Activated T-cell treated with anti-CD3 and anti-CD28 coated beads, Interleukin-2, amount 50 U/mL, for 72 hours (primary cell): ENCODE results near the gene PIR. TPM values are rescaled to one million over a fixed set of nuclear protein-coding genes. Genes with fewer than 3 reads are reported as not detected.

Source experiments
- ATAC-seq, 2 donors: fragments of 150-1000 bp; cut with Tn5 transposase; replicated peaks in 1 of 2; 2 replicates each; pipeline ENCODE4 v1.10.0; 2021; ENCODE audit warnings: moderate library complexity in 2 of 2, mild to moderate bottlenecking in 1 of 2
- DNase-seq, 2 donors: peaks; one replicate each; pipeline ENCODE4 v3.0.0; 2021 to 2022; ENCODE audit warnings: mixed read lengths in 1 of 2
- H3K27ac Mint-ChIP-seq: one replicate; pipeline ENCODE4 v1.8.0; 2022; ENCODE audit warnings: mild to moderate bottlenecking, moderate library complexity, mixed read lengths
- H3K27me3 Mint-ChIP-seq: one replicate; pipeline ENCODE4 v1.8.0; 2022; ENCODE audit warnings: low read depth, mixed read lengths
- H3K36me3 Mint-ChIP-seq, 2 donors: one replicate each; pipeline ENCODE4 v1.8.0; 2022; ENCODE audit warnings: mixed read lengths in 2 of 2, mild to moderate bottlenecking in 1 of 2; ENCODE audit not compliant: insufficient read depth in 2 of 2
- H3K4me1 Mint-ChIP-seq: one replicate; pipeline ENCODE4 v1.8.0; 2022; ENCODE audit warnings: low read depth, mixed read lengths
- H3K4me3 Mint-ChIP-seq, 2 donors: one replicate each; pipeline ENCODE4 v1.8.0; 2022; ENCODE audit warnings: mild to moderate bottlenecking in 2 of 2, mixed read lengths in 2 of 2, moderate library complexity in 2 of 2
- H3K9me3 Mint-ChIP-seq, 2 donors: one replicate each; pipeline ENCODE4 v1.8.0; 2022; ENCODE audit warnings: mixed read lengths in 2 of 2
- total RNA-seq, 2 donors: library from RNA; stranded (reverse); gene quantifications; one replicate each; pipeline ENCODE4 v1.2.3, GENCODE V29; 2022

PIR gene
- total RNA-seq, result under 1 TPM; 0.46 to 0.86 TPM

DNA sequence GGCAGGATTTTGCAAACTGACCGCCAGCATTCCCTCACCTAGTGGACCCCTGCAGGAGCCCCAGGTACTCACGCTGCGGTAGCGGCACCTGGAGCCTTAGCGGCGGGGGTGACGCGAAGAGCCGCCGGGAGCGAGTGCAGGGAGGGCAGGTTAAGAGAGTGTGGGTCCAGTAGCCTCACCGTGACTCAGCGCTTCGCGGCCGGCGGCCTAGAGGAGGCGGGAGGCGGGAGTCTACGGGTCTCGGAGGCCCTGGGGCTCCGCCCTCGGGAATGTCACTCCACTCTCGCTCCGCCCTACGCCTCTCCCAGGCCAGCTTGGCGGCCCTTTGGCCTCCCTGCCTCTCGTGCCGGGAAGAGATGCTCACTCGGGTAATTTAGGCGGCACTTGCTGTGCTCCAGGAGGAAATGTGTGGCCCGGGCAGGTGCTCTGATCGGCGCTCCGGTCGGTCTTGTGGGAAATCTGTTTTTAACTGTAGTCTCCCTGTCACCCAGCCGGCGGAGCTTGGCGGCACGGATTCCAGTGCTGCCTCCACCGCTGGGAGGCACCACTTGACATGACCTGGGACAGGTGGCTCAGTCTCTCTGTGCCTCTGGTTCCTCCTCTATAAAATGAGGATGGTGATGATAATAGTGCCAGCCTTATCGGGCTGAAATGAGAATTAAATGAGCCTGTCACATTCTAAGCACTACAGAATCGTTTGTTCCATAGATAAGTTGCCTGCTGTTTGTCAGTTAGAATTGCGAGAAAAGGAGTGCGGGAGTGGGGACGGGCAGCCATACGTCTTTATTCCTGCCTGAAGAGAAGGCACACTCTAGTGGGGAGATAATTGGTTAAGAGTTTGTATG, at the start of gene PIR:
TSS of gene PIR (minus strand) at position 216 of the 845 bp plus-strand sequence. CDS start 2,076 bp downstream, outside the sequence.
- Mint-ChIP-seq H3K27me3 (peaks cover 64% of the 10 kb centered on the region), H3K4me1 (peaks cover 19% of the 10 kb centered on the region), H3K9me3 (no peaks in the 10 kb centered on the region), H3K36me3 (no peaks in the 10 kb centered on the region), H3K4me3 (peak within 1 kb of the TSS; percentile 83 to 87), H3K27ac (peak within 1 kb of the TSS; percentile 75)
- peak; percentile 94 to 97 for ATAC-seq
- peak; percentile 50 to 70 for DNase-seq

- DNase-seq (no peak), ATAC-seq (no peak)
- H3K9me3 Mint-ChIP-seq, result no peaks in the 10 kb centered on the region
- no peaks in the 10 kb centered on the region for H3K36me3 Mint-ChIP-seq
- peaks cover 23% of the 10 kb centered on the region for H3K27me3 Mint-ChIP-seq
- H3K4me1 Mint-ChIP-seq, result no peaks in the 10 kb centered on the region
- H3K27ac Mint-ChIP-seq, result no peak overlapping the region
- no peak overlapping the region for H3K4me3 Mint-ChIP-seq
Measured at GRCh38 chrX:15530318-15530717, 37.2 kb upstream of the PIR start.

GRCh38 chrX:15529165-15529564, 36.0 kb upstream of the PIR start:
- ATAC-seq, result no peak
- Mint-ChIP-seq H3K27me3 (peaks cover 27% of the 10 kb centered on the region), H3K27ac (no peak overlapping the region), H3K9me3 (no peaks in the 10 kb centered on the region), H3K36me3 (no peaks in the 10 kb centered on the region), H3K4me3 (no peak overlapping the region), H3K4me1 (no peaks in the 10 kb centered on the region)
- no peak for DNase-seq

GRCh38 chrX:15525664-15526416, 32.7 kb upstream of the PIR start:
- no peaks in the 10 kb centered on the region for H3K36me3 Mint-ChIP-seq
- H3K9me3 Mint-ChIP-seq, result no peaks in the 10 kb centered on the region
- H3K4me3 Mint-ChIP-seq, result no peak overlapping the region
- no peak overlapping the region for H3K27ac Mint-ChIP-seq
- peaks cover 40% of the 10 kb centered on the region for H3K27me3 Mint-ChIP-seq
- ATAC-seq, result no peak
- no peak for DNase-seq
- H3K4me1 Mint-ChIP-seq, result no peaks in the 10 kb centered on the region

GRCh38 chrX:15524417-15524816, 31.3 kb upstream of the PIR start:
- peaks cover 0 to 2% of the 10 kb centered on the region in 2 donors for H3K9me3 Mint-ChIP-seq
- H3K27ac Mint-ChIP-seq, result no peak overlapping the region
- H3K27me3 Mint-ChIP-seq, result peaks cover 43% of the 10 kb centered on the region
- no peak for ATAC-seq
- no peaks in the 10 kb centered on the region for H3K4me1 Mint-ChIP-seq
- no peak overlapping the region for H3K4me3 Mint-ChIP-seq
- H3K36me3 Mint-ChIP-seq, result no peaks in the 10 kb centered on the region
- no peak for DNase-seq

GRCh38 chrX:15523088-15523487, 30.0 kb upstream of the PIR start:
- peaks cover 56% of the 10 kb centered on the region for H3K27me3 Mint-ChIP-seq
- DNase-seq, result no peak
- peaks cover 1 to 4% of the 10 kb centered on the region in 2 donors for H3K9me3 Mint-ChIP-seq
- no peak for ATAC-seq
- H3K27ac Mint-ChIP-seq, result no peak overlapping the region
- no peaks in the 10 kb centered on the region for H3K4me1 Mint-ChIP-seq
- H3K36me3 Mint-ChIP-seq, result no peaks in the 10 kb centered on the region
- no peak overlapping the region for H3K4me3 Mint-ChIP-seq

DNA sequence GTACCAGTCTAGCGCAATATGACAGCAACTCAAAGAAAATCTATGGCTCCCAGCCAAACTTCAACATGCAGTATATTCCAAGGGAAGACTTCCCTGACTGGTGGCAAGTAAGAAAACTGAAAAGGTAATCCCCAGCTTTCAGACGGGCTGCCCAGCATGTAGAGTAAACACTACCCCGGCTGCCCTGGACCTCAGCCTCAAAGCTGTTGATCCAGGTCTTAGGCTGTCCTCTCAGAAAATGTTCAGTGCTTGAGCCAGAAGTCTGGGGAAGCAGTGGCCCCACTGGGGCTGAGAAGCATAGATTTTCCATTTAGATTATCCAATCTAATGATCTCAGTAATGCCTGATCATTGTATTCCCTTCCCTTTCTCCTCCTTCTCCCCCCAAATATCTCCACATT, 29.3 kb upstream of the PIR start:
- Mint-ChIP-seq H3K27me3 (peaks cover 59% of the 10 kb centered on the region), H3K36me3 (no peaks in the 10 kb centered on the region), H3K27ac (no peak overlapping the region), H3K4me3 (no peak overlapping the region), H3K4me1 (no peaks in the 10 kb centered on the region), H3K9me3 (peaks cover 1 to 4% of the 10 kb centered on the region in 2 donors)
- ATAC-seq (no peak), DNase-seq (no peak)

DNA sequence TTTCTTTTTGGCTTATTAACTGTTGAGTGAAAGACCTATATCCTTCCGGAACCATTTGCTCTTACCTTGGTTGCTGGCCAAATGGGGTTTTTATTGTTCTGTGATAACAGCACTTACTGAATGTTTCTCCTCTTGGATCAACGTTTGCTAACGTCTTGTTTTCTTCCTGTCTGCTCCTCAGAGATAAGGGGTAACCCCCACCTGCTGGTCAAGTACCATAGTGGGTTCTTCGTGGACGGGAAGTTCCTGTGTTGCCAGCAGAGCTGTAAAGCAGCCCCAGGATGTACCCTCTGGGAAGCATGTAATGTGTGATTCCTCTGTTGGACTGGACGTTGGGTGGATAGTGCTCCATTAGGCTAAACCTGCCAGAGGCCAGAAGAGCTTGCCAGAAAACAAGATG, 22.8 kb upstream of the PIR start:
- ATAC-seq (no peak), DNase-seq (no peak)
- H3K9me3 Mint-ChIP-seq, result peaks cover 1 to 4% of the 10 kb centered on the region in 2 donors
- H3K4me3 Mint-ChIP-seq, result no peak overlapping the region
- no peaks in the 10 kb centered on the region for H3K4me1 Mint-ChIP-seq
- H3K36me3 Mint-ChIP-seq, result no peaks in the 10 kb centered on the region
- H3K27ac Mint-ChIP-seq, result no peak overlapping the region
- peaks cover 45% of the 10 kb centered on the region for H3K27me3 Mint-ChIP-seq

- no peak for ATAC-seq
- no peak overlapping the region for H3K27ac Mint-ChIP-seq
- H3K27me3 Mint-ChIP-seq, result peaks cover 36% of the 10 kb centered on the region
- H3K36me3 Mint-ChIP-seq, result no peaks in the 10 kb centered on the region
- H3K4me1 Mint-ChIP-seq, result no peaks in the 10 kb centered on the region
- no peak for DNase-seq
- peaks cover under 1 to 1% of the 10 kb centered on the region in 2 donors for H3K9me3 Mint-ChIP-seq
- H3K4me3 Mint-ChIP-seq, result no peak overlapping the region
Measured at GRCh38 chrX:15514279-15514678, 21.1 kb upstream of the PIR start.

- H3K4me1 Mint-ChIP-seq, result no peaks in the 10 kb centered on the region
- ATAC-seq, result no peak
- no peaks in the 10 kb centered on the region for H3K9me3 Mint-ChIP-seq
- no peak overlapping the region for H3K4me3 Mint-ChIP-seq
- DNase-seq, result no peak
- H3K27me3 Mint-ChIP-seq, result peaks cover 30% of the 10 kb centered on the region
- H3K36me3 Mint-ChIP-seq, result no peaks in the 10 kb centered on the region
- H3K27ac Mint-ChIP-seq, result no peak overlapping the region
Measured at GRCh38 chrX:15512401-15512965, 19.4 kb upstream of the PIR start.

DNA sequence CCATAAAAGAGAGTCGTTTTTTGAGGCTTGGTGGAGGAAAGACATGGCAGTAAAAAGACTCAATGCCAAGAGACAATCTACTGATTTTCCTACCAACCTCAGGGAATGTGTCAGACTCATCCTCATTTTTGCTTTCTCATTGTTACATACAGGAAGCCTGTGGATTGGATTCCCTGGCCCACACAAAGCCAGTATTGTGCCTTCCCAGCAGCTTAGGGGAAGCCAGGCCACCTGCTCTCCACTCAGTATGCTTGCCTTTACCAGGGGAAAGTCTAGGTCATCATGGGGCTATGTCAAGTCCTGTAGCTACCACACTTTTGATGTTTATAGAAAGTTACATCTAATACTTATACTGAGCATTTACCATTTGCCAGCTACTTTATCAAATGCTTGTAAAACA, 18.4 kb upstream of the PIR start:
- H3K36me3 Mint-ChIP-seq, result no peaks in the 10 kb centered on the region
- no peaks in the 10 kb centered on the region for H3K4me1 Mint-ChIP-seq
- H3K9me3 Mint-ChIP-seq, result no peaks in the 10 kb centered on the region
- ATAC-seq (no peak), DNase-seq (no peak)
- no peak overlapping the region for H3K27ac Mint-ChIP-seq
- H3K4me3 Mint-ChIP-seq, result no peak overlapping the region
- peaks cover 35% of the 10 kb centered on the region for H3K27me3 Mint-ChIP-seq

- ATAC-seq, result no peak
- no peaks in the 10 kb centered on the region for H3K9me3 Mint-ChIP-seq
Measured at GRCh38 chrX:15509845-15510244, 16.7 kb upstream of the PIR start.

DNA sequence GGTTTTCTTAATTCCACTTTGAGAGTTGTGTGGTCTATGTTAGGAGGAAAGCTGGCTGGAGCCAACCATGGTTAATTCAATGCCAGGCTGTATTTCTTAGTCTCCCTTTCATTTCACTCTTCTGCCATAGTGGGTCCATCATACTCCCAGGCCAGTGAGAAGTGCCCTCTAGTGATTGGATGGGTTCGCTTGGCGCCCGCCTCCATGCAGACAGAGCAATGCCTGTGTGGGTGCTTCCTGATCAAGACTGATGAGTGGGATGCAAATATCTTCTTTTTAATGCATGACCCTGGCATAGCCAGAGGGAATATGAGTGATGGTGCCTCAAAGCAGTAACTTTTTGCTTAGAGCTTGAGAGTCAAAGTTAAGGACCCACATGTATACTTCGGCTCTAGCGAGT, 13.9 kb upstream of the PIR start:
- Mint-ChIP-seq H3K4me3 (no peak overlapping the region), H3K27me3 (peaks cover 58% of the 10 kb centered on the region), H3K4me1 (no peaks in the 10 kb centered on the region), H3K9me3 (no peaks in the 10 kb centered on the region), H3K27ac (no peak overlapping the region), H3K36me3 (no peaks in the 10 kb centered on the region)
- ATAC-seq (no peak), DNase-seq (no peak)

More at GRCh38 chrX:15509845-15510244, 16.7 kb upstream of the PIR start:
- Mint-ChIP-seq H3K36me3 (no peaks in the 10 kb centered on the region), H3K4me1 (no peaks in the 10 kb centered on the region), H3K27me3 (peaks cover 48% of the 10 kb centered on the region), H3K27ac (peak overlapping the region; percentile 38), H3K4me3 (no peak overlapping the region)
- DNase-seq, result no peak
